Calu3 (cell line): ENCODE measurements around the gene GGNBP2. TPM values are rescaled to one million over a fixed set of nuclear protein-coding genes. Genes with fewer than 3 reads are reported as not detected.

Experiments
- BruUV-seq: library from RNA; stranded (reverse); fragments of 400-500 nt; replicated peaks from 2 replicates; lab custom pipeline; 2021; lab: Mats Ljungman, UMichigan
- CTCF ChIA-PET: fragments of 300-600 bp; sonication (Branson Sonifier 250); formaldehyde crosslinking; loops from one replicate; lab custom pipeline; 2022; ENCODE audit warnings: antibody characterized with exemption; lab: Charles Lee
- DNase-seq: peaks from one replicate; pipeline ENCODE4 v3.0.0; 2022
- H3K27ac Mint-ChIP-seq: one replicate; pipeline ENCODE4 v1.8.0; 2022; ENCODE audit warnings: mixed read lengths; ENCODE audit not compliant: unreplicated experiment
- H3K27me3 Mint-ChIP-seq: one replicate; pipeline ENCODE4 v1.8.0; 2022; ENCODE audit warnings: mixed read lengths; ENCODE audit not compliant: unreplicated experiment
- H3K36me3 Mint-ChIP-seq: one replicate; pipeline ENCODE4 v1.8.0; 2022; ENCODE audit warnings: mild to moderate bottlenecking, moderate library complexity, mixed read lengths; ENCODE audit not compliant: insufficient read depth, unreplicated experiment
- H3K4me1 Mint-ChIP-seq: one replicate; pipeline ENCODE4 v1.8.0; 2022; ENCODE audit warnings: mild to moderate bottlenecking, low read depth, mixed read lengths; ENCODE audit not compliant: unreplicated experiment
- H3K4me3 Mint-ChIP-seq: one replicate; pipeline ENCODE4 v1.8.0; 2022; ENCODE audit warnings: mild to moderate bottlenecking, low read depth, moderate library complexity, mixed read lengths; ENCODE audit not compliant: unreplicated experiment
- H3K9me3 Mint-ChIP-seq: one replicate; pipeline ENCODE4 v1.8.0; 2022; ENCODE audit warnings: low read depth, mixed read lengths; ENCODE audit not compliant: unreplicated experiment
- CTCF ChIP-seq: fragments of 200-600 bp; IDR thresholded peaks from one replicate; pipeline ENCODE4 v1.8.0; 2022; ENCODE audit warnings: antibody characterized with exemption; ENCODE audit not compliant: unreplicated experiment
- intact Hi-C: fragments of 100-400 bp; cut with micrococcal nuclease; formaldehyde crosslinking; loops from one replicate; pipeline ENCODE4 v1.10.0; 2022; ENCODE audit not compliant: unreplicated experiment
- total RNA-seq: library from RNA; stranded (reverse); gene quantifications from 2 replicates; pipeline ENCODE4 v1.2.3, GENCODE V29; 2022

GGNBP2 gene
- total RNA-seq, 1 experiment from 2014 or later: 266 TPM

DNA sequence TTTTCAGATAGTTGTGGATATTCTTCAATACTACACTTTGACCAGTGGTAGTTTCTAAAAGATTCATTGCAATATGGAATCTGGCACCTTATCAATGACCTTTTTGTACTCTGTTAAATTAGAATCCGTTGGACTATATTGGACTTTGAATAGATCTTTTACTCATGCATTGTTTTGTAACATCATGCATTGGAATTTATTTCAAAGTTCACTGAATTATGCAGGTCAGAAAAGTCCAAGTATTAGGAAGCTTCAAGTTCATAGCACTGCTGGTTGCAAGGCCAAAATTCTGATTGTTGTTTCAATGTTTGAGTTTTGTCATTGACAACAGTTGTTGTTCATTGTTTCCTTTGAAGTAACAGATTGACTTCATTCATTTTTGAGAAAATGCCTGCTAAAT lies 39.1 kb downstream of the GGNBP2 start:
- intact Hi-C loops: no loop called here
- TF ChIP-seq CTCF: no peak
- DNase-seq: no peak
- no peaks in the 10 kb centered on the region for H3K27me3 Mint-ChIP-seq
- no peaks in the 10 kb centered on the region for H3K9me3 Mint-ChIP-seq
- no peak overlapping the region for H3K27ac Mint-ChIP-seq
- H3K4me3 Mint-ChIP-seq: no peak overlapping the region
- CTCF ChIA-PET: interaction anchor here (0.6 to 3.5 kb wide), 2 partner anchors 18 to 384 kb away, joined by 4 to 18 read pairs; partner anchors contain the start of gene MRM1
- BruUV-seq: no TSS peak
- no peaks in the 10 kb centered on the region for H3K4me1 Mint-ChIP-seq
- H3K36me3 Mint-ChIP-seq: peaks cover 79% of the 10 kb centered on the region

DNA sequence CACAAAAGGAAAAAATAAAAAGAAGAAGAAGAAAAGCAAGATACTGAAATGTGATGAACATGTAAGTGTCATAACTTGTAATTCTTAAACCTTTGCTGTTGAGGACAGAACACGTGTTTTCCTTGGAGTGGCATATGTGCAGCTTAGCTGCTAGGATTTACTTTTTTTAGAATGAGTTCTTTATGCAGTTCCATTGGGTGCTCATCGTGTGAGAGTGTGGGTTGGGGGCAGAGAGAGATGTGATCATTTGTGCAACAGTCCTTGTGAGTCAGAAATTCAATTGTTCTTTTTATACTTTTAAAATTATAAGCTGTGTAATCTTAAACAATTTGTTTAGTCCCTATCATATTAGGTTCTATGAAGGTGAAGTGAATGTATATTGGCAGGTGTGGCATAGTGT lies 41.4 kb downstream of the GGNBP2 start:
- Mint-ChIP-seq H3K27me3 (no peaks in the 10 kb centered on the region), H3K27ac (no peak overlapping the region), H3K4me3 (no peak overlapping the region), H3K9me3 (no peaks in the 10 kb centered on the region), H3K36me3 (peaks cover 74% of the 10 kb centered on the region), H3K4me1 (peaks cover 14% of the 10 kb centered on the region)
- CTCF ChIA-PET: interaction anchor here (0.7 to 1.2 kb wide), 2 partner anchors 9 to 13 kb away, joined by 4 to 5 read pairs; no protein-coding TSS in a partner anchor
- no TSS peak for BruUV-seq
- TF ChIP-seq CTCF: no peak
- DNase-seq: no peak
- intact Hi-C loops: no loop called here

- Mint-ChIP-seq H3K9me3 (no peaks in the 10 kb centered on the region), H3K27ac (no peak overlapping the region), H3K36me3 (peaks cover 73% of the 10 kb centered on the region), H3K4me3 (no peak overlapping the region), H3K4me1 (peaks cover 40% of the 10 kb centered on the region), H3K27me3 (no peaks in the 10 kb centered on the region)
- DNase-seq: no peak
- intact Hi-C loops: loop anchor here (2.0 kb wide), 1 partner anchor 37 kb away; no protein-coding TSS in a partner anchor
- CTCF ChIA-PET: interaction anchor here (1.3 to 5.8 kb wide), 2 partner anchors 12 to 44 kb away, joined by 3 to 69 read pairs; partner anchors contain the start of gene MRM1
- BruUV-seq: no TSS peak
- TF ChIP-seq CTCF: no peak
Observed at GRCh38 chr17:36590082-36590481, 45.4 kb downstream of the GGNBP2 start.

DNA sequence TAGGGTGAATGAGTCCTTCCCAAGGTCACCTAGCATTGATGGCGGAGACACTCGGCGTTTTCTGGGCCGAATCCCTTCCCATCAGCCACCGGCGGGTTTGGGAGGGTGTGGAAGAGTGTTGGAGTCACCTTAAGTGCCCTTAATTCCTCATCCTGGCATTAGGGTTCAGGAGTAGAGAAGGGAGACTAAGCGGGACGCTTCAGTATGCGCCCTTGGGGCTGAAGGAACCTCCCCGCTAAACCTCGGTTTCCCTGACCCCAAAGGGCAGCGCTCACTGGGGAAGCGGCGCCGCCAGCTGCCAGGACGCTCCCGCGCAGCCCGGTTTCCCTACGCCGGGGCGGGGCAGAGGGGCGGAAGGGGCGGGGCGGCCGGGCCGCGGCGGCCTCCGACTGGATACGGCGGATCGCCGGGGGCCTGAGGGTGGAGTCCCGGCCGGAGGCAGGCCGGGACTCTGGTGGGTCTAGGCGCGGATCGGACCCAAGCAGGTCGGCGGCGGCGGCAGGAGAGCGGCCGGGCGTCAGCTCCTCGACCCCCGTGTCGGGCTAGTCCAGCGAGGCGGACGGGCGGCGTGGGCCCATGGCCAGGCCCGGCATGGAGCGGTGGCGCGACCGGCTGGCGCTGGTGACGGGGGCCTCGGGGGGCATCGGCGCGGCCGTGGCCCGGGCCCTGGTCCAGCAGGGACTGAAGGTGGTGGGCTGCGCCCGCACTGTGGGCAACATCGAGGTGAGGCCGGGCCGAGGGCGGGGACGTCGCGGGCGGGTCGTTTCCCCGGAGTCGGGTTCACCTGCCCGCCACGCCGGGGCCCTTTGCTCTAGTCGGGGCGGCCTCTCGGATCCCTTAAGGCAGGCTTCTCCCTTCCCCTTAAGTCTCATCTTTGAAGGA lies 47.0 kb downstream of the GGNBP2 start, which contains the start of gene DHRS11:
Gene DHRS11, plus strand, starts transcription at position 446 of the 882 bp plus-strand sequence. Its CDS starts 131 bp downstream, at position 577.
- peak; percentile 1 for TF ChIP-seq CTCF
- peak within 1 kb of the TSS; percentile 89 for H3K4me3 Mint-ChIP-seq
- peak within 1 kb of the TSS; percentile 48 for H3K27ac Mint-ChIP-seq
- peaks cover 64% of the 10 kb centered on the region for H3K36me3 Mint-ChIP-seq
- DNase-seq: peak; percentile 99
- H3K4me1 Mint-ChIP-seq: peaks cover 40% of the 10 kb centered on the region
- H3K9me3 Mint-ChIP-seq: no peaks in the 10 kb centered on the region
- CTCF ChIA-PET: interaction anchor here (0.6 to 5.8 kb wide), 7 partner anchors 10 to 63 kb away, joined by 3 to 69 read pairs (median 3); partner anchors contain the start of genes MRM1, MYO19 and PIGW
- BruUV-seq: no TSS peak
- intact Hi-C loops: loop anchor here (2.0 kb wide), 1 partner anchor 39 kb away; no protein-coding TSS in a partner anchor
- no peaks in the 10 kb centered on the region for H3K27me3 Mint-ChIP-seq
